Panc1 (cell line): Measurements from ENCODE around the gene ZNF420. TPM values are rescaled to one million over a fixed set of nuclear protein-coding genes. Genes with fewer than 3 reads are reported as not detected.

ENCODE experiments used
- ATAC-seq: fragments of 200-7000 bp; cut with Tn5 transposase; 2 replicates; pipeline ENCODE4 v1.9.1; 2020; ENCODE audit warnings: mild to moderate bottlenecking, moderate library complexity
- BruUV-seq: library from RNA; stranded (reverse); fragments of 400-500 nt; replicated peaks from 2 replicates; lab custom pipeline; 2021; lab: Mats Ljungman, UMichigan
- CTCF ChIA-PET: fragments of 300-600 bp; sonication (Branson Sonifier 250); formaldehyde crosslinking; loops from one replicate; lab custom pipeline; 2022; ENCODE audit warnings: antibody characterized with exemption; lab: Charles Lee
- POLR2A ChIA-PET: fragments of 300-600 bp; sonication (Branson Sonifier 250); formaldehyde crosslinking; loops from one replicate; lab custom pipeline; 2022; ENCODE audit warnings: antibody characterized with exemption; lab: Charles Lee
- DNase-seq: peaks from one replicate; pipeline ENCODE4 v3.0.0-alpha.2; 2010; ENCODE audit warnings: low read depth, low spot score
- H3K27ac ChIP-seq: 2 replicates; pipeline ENCODE4 v1.5.1; 2011; ENCODE audit warnings: mild to moderate bottlenecking, low read length, inconsistent platforms
- H3K27me3 ChIP-seq: fragments of 200-500 bp; sonication (Bioruptor generic); 2 replicates; pipeline ENCODE4 v1.6.0; 2014; ENCODE audit warnings: low read length, inconsistent platforms; ENCODE audit not compliant: control insufficient read depth, insufficient read depth
- H3K36me3 ChIP-seq: fragments of 200-500 bp; sonication (Bioruptor generic); 2 replicates; pipeline ENCODE4 v1.5.1; 2014; ENCODE audit warnings: inconsistent platforms, mild to moderate bottlenecking, low read length, moderate library complexity; ENCODE audit not compliant: control insufficient read depth, insufficient read depth
- H3K4me1 ChIP-seq: 2 replicates; pipeline ENCODE4 v1.5.1; 2011; ENCODE audit warnings: inconsistent platforms, mild to moderate bottlenecking, low read length, moderate library complexity; ENCODE audit not compliant: control insufficient read depth, insufficient read depth
- H3K4me3 ChIP-seq, 2 experiments: 2 replicates each; pipeline ENCODE4 v1.5.1; 2011 to 2012; ENCODE audit warnings: low read depth in 2 of 2, low read length in 2 of 2, mild to moderate bottlenecking in 2 of 2, inconsistent platforms in 1 of 2, moderate library complexity in 1 of 2
- H3K9me3 ChIP-seq: fragments of 200-500 bp; sonication (Bioruptor generic); 2 replicates; pipeline ENCODE4 v1.5.1; 2014; ENCODE audit warnings: low read depth, mild to moderate bottlenecking, inconsistent platforms, low read length, moderate library complexity; ENCODE audit not compliant: control insufficient read depth, insufficient read depth
- CTCF ChIP-seq: fragments of 450-650 bp; IDR thresholded peaks from 2 replicates; pipeline ENCODE4 v1.5.1; 2017; ENCODE audit warnings: mild to moderate bottlenecking
- POLR2AphosphoS5 ChIP-seq: IDR thresholded peaks from 2 replicates; pipeline ENCODE4 v1.6.1; 2012; ENCODE audit warnings: mild to moderate bottlenecking, low read depth, low read length, moderate library complexity
- REST ChIP-seq, 2 experiments: IDR thresholded peaks; 2 replicates each; pipeline ENCODE4 v1.6.1; 2011 to 2012; ENCODE audit warnings: low read depth in 2 of 2, control low read depth in 1 of 2, low read length in 1 of 2, mild to moderate bottlenecking in 1 of 2, moderate library complexity in 1 of 2; ENCODE audit not compliant: insufficient read depth in 1 of 2
- SIN3A ChIP-seq: IDR thresholded peaks from 2 replicates; pipeline ENCODE4 v1.6.1; 2012; ENCODE audit warnings: low read depth, mild to moderate bottlenecking, low read length, moderate library complexity, borderline replicate concordance; ENCODE audit not compliant: insufficient read depth
- TCF7L2 ChIP-seq: IDR thresholded peaks from 2 replicates; pipeline ENCODE4 v1.6.1; 2011; ENCODE audit warnings: mild to moderate bottlenecking, low read depth, low read length, inconsistent platforms
- in situ Hi-C: cut with HindIII; loops from 2 replicates; pipeline ENCODE4 v1.10.0; 2016; ENCODE audit warnings: low sequenced_read_pairs, low pct_unique_long_range_greater_than_20kb
- intact Hi-C: fragments of 100-400 bp; cut with micrococcal nuclease; formaldehyde crosslinking; loops from one replicate; pipeline ENCODE4 v1.10.0; 2022; ENCODE audit not compliant: unreplicated experiment
- total RNA-seq: library from RNA; stranded (reverse); gene quantifications from one replicate; pipeline ENCODE4 v1.2.1, GENCODE V29; 2021; ENCODE audit not compliant: unreplicated experiment

The ZNF420 gene
- total RNA-seq, 1 experiment from 2014 or later: 13.7 TPM

- no peak for ATAC-seq
- BruUV-seq: no TSS peak
- H3K27me3 ChIP-seq: no peaks in the 10 kb centered on the region
- ChIA-PET CTCF (no interaction called here), POLR2A (no interaction called here)
- H3K4me3 ChIP-seq: no peak overlapping the region
- in situ Hi-C loops: no loop called here
- H3K9me3 ChIP-seq: peaks cover 82% of the 10 kb centered on the region
- H3K27ac ChIP-seq: no peak overlapping the region
- no peak for DNase-seq
- no peaks in the 10 kb centered on the region for H3K36me3 ChIP-seq
- H3K4me1 ChIP-seq: no peaks in the 10 kb centered on the region
- intact Hi-C loops: no loop called here
- TF ChIP-seq POLR2AphosphoS5 (no peak), TCF7L2 (no peak), REST (IDR thresholded peaks at IDR 0.05; ENCODE audit: insufficient read depth in 1 of 2, low read depth in 2 of 2, low read length in 1 of 2) (no peak), SIN3A (no peak), CTCF (no peak)
Measured at GRCh38 chr19:37128821-37129177, 50.6 kb downstream of the ZNF420 start.

- Histone ChIP-seq H3K36me3 (no peaks in the 10 kb centered on the region), H3K9me3 (peaks cover 48% of the 10 kb centered on the region), H3K4me3 (no peak overlapping the region), H3K4me1 (no peaks in the 10 kb centered on the region), H3K27me3 (no peaks in the 10 kb centered on the region), H3K27ac (no peak overlapping the region)
- POLR2A ChIA-PET: no interaction called here
- no peak for ATAC-seq
- TF ChIP-seq CTCF: no peak
- TF ChIP-seq SIN3A: no peak
- no peak for TF ChIP-seq POLR2AphosphoS5
- TF ChIP-seq REST (IDR thresholded peaks at IDR 0.05; ENCODE audit: insufficient read depth in 1 of 2, low read depth in 2 of 2, low read length in 1 of 2): no peak
- TF ChIP-seq TCF7L2: no peak
- BruUV-seq: no TSS peak
- in situ Hi-C loops: no loop called here
- CTCF ChIA-PET: interaction anchor here (0.7 kb wide), 1 partner anchor 365 kb away, joined by 3 read pairs; no protein-coding TSS in a partner anchor
- no peak for DNase-seq
- intact Hi-C loops: no loop called here
Measured at GRCh38 chr19:37136111-37136510, 57.9 kb downstream of the ZNF420 start.
